Measurements from ENCODE around the gene C1orf105. TPM values are rescaled to one million over a fixed set of nuclear protein-coding genes. Genes with fewer than 3 reads are reported as not detected.

The C1orf105 gene
- total and polyA plus RNA-seq, 2 of the 8 experiments (the other 6 are each of a cell fraction or from before 2014, with no cell fraction given) = not detected

DNA sequence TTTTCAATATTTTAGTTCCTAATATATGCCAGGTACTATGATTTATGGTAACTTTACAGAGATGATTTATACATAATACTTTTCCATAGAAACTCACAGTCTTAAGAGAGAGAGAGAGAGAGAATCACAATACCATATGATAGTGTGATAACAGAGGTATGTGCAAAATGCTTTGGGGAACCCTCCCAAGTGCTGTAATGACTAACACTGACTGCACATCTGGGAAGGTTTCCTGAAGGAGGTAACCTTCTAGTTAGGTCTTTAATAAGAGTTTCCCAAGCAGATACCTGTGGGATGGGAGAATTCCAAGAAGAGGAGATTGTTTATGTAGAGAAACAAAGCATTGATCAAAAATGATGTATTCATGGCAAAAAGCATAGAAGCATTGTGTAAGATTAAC, 58.0 kb downstream of the C1orf105 start:
- no peak overlapping the region for H3K9ac ChIP-seq (replicated peaks in 1 of 4; ENCODE audit: extremely low read depth in 1 of 4, low read depth in 3 of 4, low read length in 3 of 4)
- H3K4me1 ChIP-seq (replicated peaks in 1 of 4; ENCODE audit: control insufficient read depth in 3 of 4, insufficient read depth in 4 of 4, low read length in 3 of 4) = no peaks in the 10 kb centered on the region; a peak in 1 of 7 replicates
- H2BK12ac ChIP-seq (ENCODE audit: low read depth, low read length) = no peak overlapping the region
- H4K91ac ChIP-seq (replicated peaks; ENCODE audit: insufficient read length, low read length) = no peak overlapping the region
- H3K18ac ChIP-seq (ENCODE audit: extremely low read depth, low read length) = no peak overlapping the region
- H4K8ac ChIP-seq (ENCODE audit: extremely low read depth, insufficient read depth, low read length) = no peak overlapping the region
- H3K23me2 ChIP-seq (ENCODE audit: low read depth, low read length) = no peaks in the 10 kb centered on the region
- H3K23ac ChIP-seq (ENCODE audit: insufficient read length) = no peak overlapping the region
- H2AK5ac ChIP-seq (ENCODE audit: low read depth, low read length) = no peak overlapping the region
- H4K20me1 ChIP-seq (replicated peaks in 1 of 2; ENCODE audit: control insufficient read depth in 1 of 2, insufficient read depth in 2 of 2, low read length in 2 of 2) = no peaks in the 10 kb centered on the region
- no peak overlapping the region for H3K4me2 ChIP-seq (ENCODE audit: insufficient read depth in 1 of 2, low read depth in 2 of 2, low read length in 2 of 2)
- no peak overlapping the region for H3K27ac ChIP-seq (ENCODE audit: low read depth, low read length)
- DNase-seq (ENCODE audit: low read depth in 1 of 2, low spot score in 2 of 2) (no peak), FAIRE-seq (no peak)
- no peak overlapping the region for H3K4ac ChIP-seq (replicated peaks; ENCODE audit: insufficient read length, low read depth, low read length)
- no peak overlapping the region for H2AFZ ChIP-seq (ENCODE audit: low read length)
- H4K5ac ChIP-seq (ENCODE audit: insufficient read length, low read depth, low read length) = no peak overlapping the region
- H2BK20ac ChIP-seq (ENCODE audit: low read length) = no peak overlapping the region
- H3K9me3 ChIP-seq (ENCODE audit: insufficient read depth in 2 of 2, low read depth in 1 of 2, low read length in 1 of 2) = no peaks in the 10 kb centered on the region
- CTCF ChIA-PET (ENCODE audit: partially characterized antibody) = no interaction called here
- no peak overlapping the region for H3K56ac ChIP-seq (replicated peaks; ENCODE audit: insufficient read length, low read depth, low read length)
- no peak overlapping the region for H2BK5ac ChIP-seq (ENCODE audit: low read depth, low read length)
- no peaks in the 10 kb centered on the region for H3K79me2 ChIP-seq (ENCODE audit: control insufficient read depth in 1 of 2, insufficient read depth in 2 of 2, low read length in 2 of 2)
- no peak overlapping the region for H2BK120ac ChIP-seq (replicated peaks; ENCODE audit: low read depth, low read length)
- POLR2A ChIA-PET (ENCODE audit: partially characterized antibody) = no interaction called here
- H3K14ac ChIP-seq (ENCODE audit: insufficient read length) = no peak overlapping the region
- H3K27me3 ChIP-seq (replicated peaks in 1 of 4; ENCODE audit: control insufficient read depth in 3 of 4, extremely low read depth in 1 of 4, insufficient read depth in 3 of 4, low read length in 3 of 4) = no peaks in the 10 kb centered on the region
- no peaks in the 10 kb centered on the region for H3K36me3 ChIP-seq (ENCODE audit: control insufficient read depth in 2 of 4, insufficient read depth in 4 of 4, low read length in 3 of 4)
- H3K4me3 ChIP-seq (ENCODE audit: extremely low read depth in 1 of 4, insufficient read depth in 2 of 4, low read depth in 3 of 4, low read length in 4 of 4) = no peak overlapping the region
- no peak overlapping the region for H2BK15ac ChIP-seq (ENCODE audit: low read length)
- H3K79me1 ChIP-seq (ENCODE audit: low read depth, low read length) = no peaks in the 10 kb centered on the region
- TF ChIP-seq CTBP2 (IDR thresholded peaks at IDR 0.05; ENCODE audit: borderline replicate concordance, insufficient read depth, insufficient read length, low read length) = no peak
- no peak for TF ChIP-seq SIN3A (conservative IDR thresholded peaks at IDR 0.05 in 1 of 2, IDR thresholded peaks at IDR 0.05 in 1 of 2; ENCODE audit: low read depth in 1 of 2, low read length in 2 of 2)
- no peak for TF ChIP-seq TEAD4 (IDR thresholded peaks at IDR 0.05; ENCODE audit: low read depth, low read length)
- no peak for TF ChIP-seq KDM4A (IDR thresholded peaks at IDR 0.05; ENCODE audit: low read depth, low read length, severe bottlenecking)
- no peak for TF ChIP-seq GABPA (IDR thresholded peaks at IDR 0.05; ENCODE audit: borderline replicate concordance, insufficient read depth, low read length)
- TF ChIP-seq SP2 (IDR thresholded peaks at IDR 0.05; ENCODE audit: low read length) = no peak
- TF ChIP-seq MAFK (IDR thresholded peaks at IDR 0.05; ENCODE audit: low read depth, low read length) = no peak
- no peak for TF ChIP-seq PHF8 (conservative IDR thresholded peaks at IDR 0.05; ENCODE audit: low read depth, low read length)
- no peak for TF ChIP-seq CREB1 (IDR thresholded peaks at IDR 0.05)
- no peak for TF ChIP-seq TAF1 (IDR thresholded peaks at IDR 0.05; ENCODE audit: low read depth, low read length)
- no peak for TF ChIP-seq CEBPB (IDR thresholded peaks at IDR 0.05; ENCODE audit: low read depth, low read length)
- TF ChIP-seq CBX8 (IDR thresholded peaks at IDR 0.05; ENCODE audit: borderline replicate concordance, low read depth, low read length) = no peak
- TF ChIP-seq HDAC6 (IDR thresholded peaks at IDR 0.05; ENCODE audit: low read depth, low read length) = no peak
- no peak for TF ChIP-seq EP300 (IDR thresholded peaks at IDR 0.05; ENCODE audit: borderline replicate concordance in 1 of 2, low read depth in 2 of 2, low read length in 2 of 2)
- TF ChIP-seq SIX5 (IDR thresholded peaks at IDR 0.05; ENCODE audit: low read depth, low read length) = no peak
- no peak for TF ChIP-seq ZNF274 (IDR thresholded peaks at IDR 0.05; ENCODE audit: borderline replicate concordance, extremely low read depth, low read length)
- no peak for TF ChIP-seq EGR1 (IDR thresholded peaks at IDR 0.05; ENCODE audit: borderline replicate concordance, low read depth, low read length)
